HepG2 (cell line): ENCODE measurements around the gene RERE. TPM values are rescaled to one million over a fixed set of nuclear protein-coding genes. Genes with fewer than 3 reads are reported as not detected.

Experiments used
- ATAC-seq: fragments of 200-7000 bp; cut with Tn5 transposase; 3 replicates; pipeline ENCODE4 v1.9.1; 2020; ENCODE audit warnings: mild to moderate bottlenecking, moderate library complexity
- BruUV-seq: library from RNA; stranded (reverse); fragments of 400-500 nt; replicated peaks from 2 replicates; lab custom pipeline; 2021; lab: Mats Ljungman, UMichigan
- CTCF ChIA-PET: fragments of 300-600 bp; formaldehyde crosslinking; extraction: SDS; loops from one replicate; lab custom pipeline; 2021; ENCODE audit warnings: low total read pairs, inconsistent platforms, low intra/inter-chr PET ratio; lab: Yijun Ruan, JAX
- POLR2A ChIA-PET: fragments of 350-600 bp; sonication (Branson Sonifier 250); formaldehyde crosslinking; loops from one replicate; lab custom pipeline; 2020; ENCODE audit warnings: antibody characterized with exemption, inconsistent platforms; lab: Yijun Ruan, JAX
- DNase-seq: peaks from one replicate; pipeline ENCODE4 v3.0.0-alpha.2; 2015; ENCODE audit warnings: low spot score
- FAIRE-seq: peaks from 3 replicates; lab custom pipeline; 2011; peaks lifted over from hg19 to GRCh38; lab: Jason Lieb, UNC
- H2AFZ ChIP-seq: one replicate; pipeline ENCODE4 v1.6.1; 2011; ENCODE audit warnings: low read length, inconsistent platforms
- H3K27ac ChIP-seq: fragments of 300-600 bp; 3 replicates; pipeline ENCODE4 v1.8.0; 2011; ENCODE audit warnings: mixed run types, mild to moderate bottlenecking, mixed read lengths, low read length, inconsistent platforms; ENCODE audit not compliant: insufficient read depth; ENCODE audit errors: extremely low read length
- H3K27me3 ChIP-seq, 2 experiments: fragments of 200-600 bp in 1 of 2; 2 replicates in 1 of 2; 3 replicates in 1 of 2; pipeline versions ENCODE4 v1.6.0 to v1.8.0; 2011; ENCODE audit warnings: low read length in 2 of 2, mild to moderate bottlenecking in 2 of 2, moderate library complexity in 2 of 2, inconsistent platforms in 1 of 2; ENCODE audit not compliant: insufficient read depth in 2 of 2, control insufficient read depth in 1 of 2
- H3K36me3 ChIP-seq, 2 experiments: fragments of 200-600 bp in 1 of 2; replicated peaks in 1 of 2; 2 replicates in 1 of 2; 3 replicates in 1 of 2; pipeline versions ENCODE4 v1.5.1 to v1.8.0; 2011; ENCODE audit warnings: low read length in 2 of 2, inconsistent platforms in 1 of 2; ENCODE audit not compliant: insufficient read depth in 2 of 2, control insufficient read depth in 1 of 2
- H3K4me1 ChIP-seq: 2 replicates; pipeline ENCODE4 v1.5.1; 2012; ENCODE audit warnings: low read length, inconsistent platforms; ENCODE audit not compliant: insufficient read depth
- H3K4me2 ChIP-seq: 2 replicates; pipeline ENCODE4 v1.6.0; 2011; ENCODE audit warnings: low read depth, low read length, inconsistent platforms
- H3K4me3 ChIP-seq, 3 experiments: fragments of 200-600 bp in 1 of 3; sonication (generic), shearing (Covaris generic) in 1 of 3; replicated peaks in 1 of 3; 2 replicates each; pipeline ENCODE4 v1.5.1; 2011 to 2016; ENCODE audit warnings: low read length in 3 of 3, inconsistent platforms in 2 of 3, low read depth in 2 of 3, mild to moderate bottlenecking in 2 of 3, control low read depth in 1 of 3, mixed read lengths in 1 of 3; ENCODE audit not compliant: insufficient read depth in 1 of 3
- H3K79me2 ChIP-seq: one replicate; pipeline ENCODE4 v1.6.1; 2011; ENCODE audit warnings: low read length, inconsistent platforms; ENCODE audit not compliant: insufficient read depth
- H3K9ac ChIP-seq: 2 replicates; pipeline ENCODE4 v1.6.0; 2011; ENCODE audit warnings: mild to moderate bottlenecking, low read depth, low read length, inconsistent platforms; ENCODE audit not compliant: insufficient read depth
- H3K9me3 ChIP-seq: 2 replicates; pipeline ENCODE4 v1.5.1; 2012; ENCODE audit warnings: mild to moderate bottlenecking, low read length
- H4K20me1 ChIP-seq: 2 replicates; pipeline ENCODE4 v1.6.0; 2011; ENCODE audit warnings: inconsistent platforms, mild to moderate bottlenecking, low read length, moderate library complexity; ENCODE audit not compliant: insufficient read depth
- ARHGAP35 ChIP-seq: sonication (generic); formaldehyde crosslinking; IDR thresholded peaks from 2 replicates; pipeline ENCODE4 v1.9.0; 2022; ENCODE audit warnings: mild to moderate bottlenecking, inconsistent platforms, moderate library complexity, missing genetic modification reagents, borderline replicate concordance
- DNMT3B ChIP-seq: conservative IDR thresholded peaks from 2 replicates; pipeline ENCODE4 v1.6.1; 2016; ENCODE audit warnings: missing biosample characterization, control low read depth
- FOSL2 ChIP-seq: sonication (generic); formaldehyde crosslinking; IDR thresholded peaks from 2 replicates; pipeline ENCODE4 v1.4.0; 2020; ENCODE audit warnings: missing genetic modification reagents
- MEF2D ChIP-seq: sonication (generic); formaldehyde crosslinking; IDR thresholded peaks from 2 replicates; pipeline ENCODE4 v1.5.1; 2020; ENCODE audit warnings: mild to moderate bottlenecking, missing genetic modification reagents
- ZNF564 ChIP-seq: sonication (generic); formaldehyde crosslinking; IDR thresholded peaks from 2 replicates; pipeline ENCODE4 v1.8.1; 2023; ENCODE audit warnings: mild to moderate bottlenecking, missing genetic modification reagents
- ZSCAN30 ChIP-seq: sonication (generic); formaldehyde crosslinking; IDR thresholded peaks from 2 replicates; pipeline ENCODE4 v1.5.0; 2020; ENCODE audit warnings: mild to moderate bottlenecking, missing genetic modification reagents
- WGBS: methylation state at CpG from one replicate; pipeline ENCODE4 v1.1.6; 2017; ENCODE audit warnings: low lambda C conversion rate; 5-methylcytosine and 5-hydroxymethylcytosine counted together
- in situ Hi-C: cut with HindIII; loops from 2 replicates; pipeline ENCODE4 v1.10.0; 2017; ENCODE audit warnings: low pct_unique_long_range_greater_than_20kb; ENCODE audit not compliant: extremely low pct_ligation_motif_present
- intact Hi-C: fragments of 100-400 bp; cut with micrococcal nuclease; formaldehyde crosslinking; loops from one replicate; pipeline ENCODE4 v1.10.0; 2022; ENCODE audit not compliant: unreplicated experiment
- polyA plus RNA-seq, 8 experiments: library from polyadenylated mRNA; depleted of rRNA in 3 of 8; stranded (reverse) in 7 of 8; unstranded in 1 of 8; fragments of >200 nt; fragmentation: Illumina TruSeq in 4 of 8; extraction: Trizol in 4 of 8; gene quantifications; 2 replicates each; pipeline versions ENCODE4 v1.2.1 to v1.2.3, GENCODE V29; 2011 to 2016; ENCODE audit warnings: low read depth in 4 of 8, missing spikeins in 1 of 8, mixed read lengths in 1 of 8; ENCODE audit not compliant: insufficient read depth in 1 of 8
- total RNA-seq, 5 experiments: library from RNA; depleted of rRNA; stranded (reverse); fragments of >200 nt; fragmentation: Illumina TruSeq; extraction: Trizol; gene quantifications; 2 replicates each; pipeline ENCODE4 v1.2.3, GENCODE V29; 2016; ENCODE audit warnings: low read depth in 1 of 5
- TF ChIP-seq, protein P1 (sequence below): fragments of 450-650 bp; IDR thresholded peaks from 2 replicates; pipeline ENCODE4 v1.6.1; 2016
- TF ChIP-seq, protein P2 (sequence below): sonication (generic); formaldehyde crosslinking; IDR thresholded peaks from 2 replicates; pipeline ENCODE4 v1.5.0; 2020; ENCODE audit warnings: missing genetic modification reagents

Gene RERE
- total and polyA plus RNA-seq, 2 of the 13 experiments (the other 11 are each of a cell fraction or from before 2014, with no cell fraction given), result 18.3 to 21.9 TPM

DNA sequence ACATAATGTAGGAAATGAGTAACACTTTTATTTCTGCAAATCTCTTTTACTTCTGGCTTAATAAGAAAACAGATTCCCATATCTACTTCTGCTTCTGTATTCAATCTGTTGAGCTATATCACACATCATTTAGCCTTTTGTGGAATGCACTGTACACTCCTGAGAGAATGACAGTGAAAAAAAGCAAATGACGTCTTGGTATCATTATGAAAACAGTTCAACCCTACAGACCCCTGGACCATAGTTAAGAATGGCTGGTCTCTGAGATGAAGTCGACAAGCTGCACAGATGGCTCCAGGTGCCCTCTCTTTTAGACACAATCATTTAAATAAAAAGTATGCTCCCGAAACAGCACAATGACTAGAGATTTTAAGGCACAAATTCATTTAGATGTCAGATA is 247.0 kb downstream of the RERE start:
- H2AFZ ChIP-seq, result no peak overlapping the region
- no peak overlapping the region for H3K27ac ChIP-seq
- no peak overlapping the region for H3K4me2 ChIP-seq
- ChIA-PET CTCF (no interaction called here), POLR2A (no interaction called here)
- in situ Hi-C loops (loop anchor here (25.0 kb wide), 1 partner anchor 267 kb away; no protein-coding TSS in a partner anchor), intact Hi-C loops (no loop called here)
- DNase-seq (no peak), ATAC-seq (no peak), FAIRE-seq (no peak)
- no peaks in the 10 kb centered on the region for H3K27me3 ChIP-seq
- TF ChIP-seq, protein P1, sequence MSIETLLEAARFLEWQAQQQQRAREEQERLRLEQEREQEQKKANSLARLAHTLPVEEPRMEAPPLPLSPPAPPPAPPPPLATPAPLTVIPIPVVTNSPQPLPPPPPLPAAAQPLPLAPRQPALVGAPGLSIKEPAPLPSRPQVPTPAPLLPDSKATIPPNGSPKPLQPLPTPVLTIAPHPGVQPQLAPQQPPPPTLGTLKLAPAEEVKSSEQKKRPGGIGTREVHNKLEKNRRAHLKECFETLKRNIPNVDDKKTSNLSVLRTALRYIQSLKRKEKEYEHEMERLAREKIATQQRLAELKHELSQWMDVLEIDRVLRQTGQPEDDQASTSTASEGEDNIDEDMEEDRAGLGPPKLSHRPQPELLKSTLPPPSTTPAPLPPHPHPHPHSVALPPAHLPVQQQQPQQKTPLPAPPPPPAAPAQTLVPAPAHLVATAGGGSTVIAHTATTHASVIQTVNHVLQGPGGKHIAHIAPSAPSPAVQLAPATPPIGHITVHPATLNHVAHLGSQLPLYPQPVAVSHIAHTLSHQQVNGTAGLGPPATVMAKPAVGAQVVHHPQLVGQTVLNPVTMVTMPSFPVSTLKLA, result no peak
- TF ChIP-seq MEF2D (CRISPR knock-in tag) (no peak), FOSL2 (CRISPR knock-in tag) (no peak), ZSCAN30 (CRISPR knock-in tag) (no peak), ZNF564 (CRISPR knock-in tag) (no peak), ARHGAP35 (no peak), DNMT3B (no peak)
- TF ChIP-seq, protein P2, sequence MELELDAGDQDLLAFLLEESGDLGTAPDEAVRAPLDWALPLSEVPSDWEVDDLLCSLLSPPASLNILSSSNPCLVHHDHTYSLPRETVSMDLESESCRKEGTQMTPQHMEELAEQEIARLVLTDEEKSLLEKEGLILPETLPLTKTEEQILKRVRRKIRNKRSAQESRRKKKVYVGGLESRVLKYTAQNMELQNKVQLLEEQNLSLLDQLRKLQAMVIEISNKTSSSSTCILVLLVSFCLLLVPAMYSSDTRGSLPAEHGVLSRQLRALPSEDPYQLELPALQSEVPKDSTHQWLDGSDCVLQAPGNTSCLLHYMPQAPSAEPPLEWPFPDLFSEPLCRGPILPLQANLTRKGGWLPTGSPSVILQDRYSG (CRISPR knock-in tag), result no peak
- 92% methylated on average over 3 of the region's 3 CpGs for WGBS
- H3K4me3 ChIP-seq, result no peak overlapping the region
- peaks cover 3% of the 10 kb centered on the region for H4K20me1 ChIP-seq
- BruUV-seq, result no TSS peak
- H3K36me3 ChIP-seq, result peaks cover 0 to 4% of the 10 kb centered on the region in 2 experiments; a peak in 2 of 5 replicates
- no peaks in the 10 kb centered on the region for H3K9me3 ChIP-seq
- H3K9ac ChIP-seq, result no peak overlapping the region
- peaks cover 94% of the 10 kb centered on the region for H3K4me1 ChIP-seq
- H3K79me2 ChIP-seq, result peaks cover 71% of the 10 kb centered on the region
